A549 (cell line): ENCODE measurements around the gene TRPV2.

Source experiments
- GATA3 ChIP-seq: IDR thresholded peaks from 2 replicates; pipeline ENCODE4 v1.6.1; 2012; ENCODE audit warnings: borderline replicate concordance
- POLR2A ChIP-seq: IDR thresholded peaks from 2 replicates; pipeline ENCODE4 v1.6.1; 2012; ENCODE audit warnings: mild to moderate bottlenecking, low read length
- RAD21 ChIP-seq, 2 experiments: fragments of >200 bp in 1 of 2; sonication (Bioruptor Twin) in 1 of 2; formaldehyde crosslinking in 1 of 2; IDR thresholded peaks in 1 of 2; conservative IDR thresholded peaks in 1 of 2; 2 replicates in 1 of 2; 3 replicates in 1 of 2; pipeline ENCODE4 v1.6.1; 2012 to 2018; ENCODE audit warnings: inconsistent platforms in 1 of 2
- RCOR1 ChIP-seq: fragments of 150-350 bp; IDR thresholded peaks from 2 replicates; pipeline ENCODE4 v1.6.1; 2014; ENCODE audit warnings: antibody characterized with exemption, low read length, low read depth
- RFX5 ChIP-seq: fragments of 450-650 bp; IDR thresholded peaks from 2 replicates; pipeline ENCODE4 v1.7.1; 2014; ENCODE audit warnings: antibody characterized with exemption, mild to moderate bottlenecking, moderate library complexity
- TF ChIP-seq, protein P1 (sequence below): fragments of 200-600 bp; sonication (generic); IDR thresholded peaks from 2 replicates; pipeline ENCODE4 v1.6.1; 2016; ENCODE audit warnings: antibody characterized with exemption, mild to moderate bottlenecking, moderate library complexity
- TF ChIP-seq, protein P2 (sequence below): fragments of >200 bp; sonication (Bioruptor Twin); formaldehyde crosslinking; IDR thresholded peaks from 3 replicates; pipeline ENCODE4 v1.5.1; 2016

DNA sequence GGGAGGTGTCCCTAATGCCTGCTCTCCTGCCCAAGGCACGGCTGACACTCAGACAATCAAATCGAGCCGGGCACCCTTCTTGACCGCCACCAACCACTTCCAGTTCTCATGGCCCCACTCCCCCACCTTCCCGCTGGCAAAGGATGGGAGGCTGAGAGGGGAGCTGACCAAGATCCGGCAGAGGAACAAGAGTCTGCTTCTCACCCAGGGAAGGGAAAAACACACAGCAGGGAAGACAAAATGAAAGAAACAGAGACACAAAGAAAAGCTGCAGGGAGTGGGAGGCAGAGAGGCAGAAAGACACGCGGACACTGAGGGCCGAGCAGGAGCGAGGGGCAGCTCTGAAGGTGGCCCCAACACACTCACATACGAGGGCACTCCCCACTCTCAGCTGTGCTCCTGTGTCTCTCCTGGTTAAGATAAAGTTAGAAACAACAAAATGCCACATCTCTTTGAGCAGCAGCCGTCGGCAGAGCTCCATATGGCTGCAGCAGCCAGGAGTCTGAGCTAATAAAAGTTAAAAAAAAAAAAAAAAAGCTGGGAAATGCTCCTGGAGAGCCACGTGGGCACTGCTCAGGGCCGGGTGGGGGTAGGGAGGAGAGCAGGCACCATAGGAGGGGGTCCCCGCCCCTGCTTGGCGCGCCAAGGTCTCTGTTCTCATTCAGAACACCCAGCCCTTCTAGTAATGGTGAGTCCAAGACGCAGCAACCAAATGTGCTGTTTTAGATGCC lies 69.2 kb downstream of the TRPV2 start:
- TF ChIP-seq, protein P1, sequence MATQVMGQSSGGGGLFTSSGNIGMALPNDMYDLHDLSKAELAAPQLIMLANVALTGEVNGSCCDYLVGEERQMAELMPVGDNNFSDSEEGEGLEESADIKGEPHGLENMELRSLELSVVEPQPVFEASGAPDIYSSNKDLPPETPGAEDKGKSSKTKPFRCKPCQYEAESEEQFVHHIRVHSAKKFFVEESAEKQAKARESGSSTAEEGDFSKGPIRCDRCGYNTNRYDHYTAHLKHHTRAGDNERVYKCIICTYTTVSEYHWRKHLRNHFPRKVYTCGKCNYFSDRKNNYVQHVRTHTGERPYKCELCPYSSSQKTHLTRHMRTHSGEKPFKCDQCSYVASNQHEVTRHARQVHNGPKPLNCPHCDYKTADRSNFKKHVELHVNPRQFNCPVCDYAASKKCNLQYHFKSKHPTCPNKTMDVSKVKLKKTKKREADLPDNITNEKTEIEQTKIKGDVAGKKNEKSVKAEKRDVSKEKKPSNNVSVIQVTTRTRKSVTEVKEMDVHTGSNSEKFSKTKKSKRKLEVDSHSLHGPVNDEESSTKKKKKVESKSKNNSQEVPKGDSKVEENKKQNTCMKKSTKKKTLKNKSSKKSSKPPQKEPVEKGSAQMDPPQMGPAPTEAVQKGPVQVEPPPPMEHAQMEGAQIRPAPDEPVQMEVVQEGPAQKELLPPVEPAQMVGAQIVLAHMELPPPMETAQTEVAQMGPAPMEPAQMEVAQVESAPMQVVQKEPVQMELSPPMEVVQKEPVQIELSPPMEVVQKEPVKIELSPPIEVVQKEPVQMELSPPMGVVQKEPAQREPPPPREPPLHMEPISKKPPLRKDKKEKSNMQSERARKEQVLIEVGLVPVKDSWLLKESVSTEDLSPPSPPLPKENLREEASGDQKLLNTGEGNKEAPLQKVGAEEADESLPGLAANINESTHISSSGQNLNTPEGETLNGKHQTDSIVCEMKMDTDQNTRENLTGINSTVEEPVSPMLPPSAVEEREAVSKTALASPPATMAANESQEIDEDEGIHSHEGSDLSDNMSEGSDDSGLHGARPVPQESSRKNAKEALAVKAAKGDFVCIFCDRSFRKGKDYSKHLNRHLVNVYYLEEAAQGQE = no peak
- TF ChIP-seq, protein P2, sequence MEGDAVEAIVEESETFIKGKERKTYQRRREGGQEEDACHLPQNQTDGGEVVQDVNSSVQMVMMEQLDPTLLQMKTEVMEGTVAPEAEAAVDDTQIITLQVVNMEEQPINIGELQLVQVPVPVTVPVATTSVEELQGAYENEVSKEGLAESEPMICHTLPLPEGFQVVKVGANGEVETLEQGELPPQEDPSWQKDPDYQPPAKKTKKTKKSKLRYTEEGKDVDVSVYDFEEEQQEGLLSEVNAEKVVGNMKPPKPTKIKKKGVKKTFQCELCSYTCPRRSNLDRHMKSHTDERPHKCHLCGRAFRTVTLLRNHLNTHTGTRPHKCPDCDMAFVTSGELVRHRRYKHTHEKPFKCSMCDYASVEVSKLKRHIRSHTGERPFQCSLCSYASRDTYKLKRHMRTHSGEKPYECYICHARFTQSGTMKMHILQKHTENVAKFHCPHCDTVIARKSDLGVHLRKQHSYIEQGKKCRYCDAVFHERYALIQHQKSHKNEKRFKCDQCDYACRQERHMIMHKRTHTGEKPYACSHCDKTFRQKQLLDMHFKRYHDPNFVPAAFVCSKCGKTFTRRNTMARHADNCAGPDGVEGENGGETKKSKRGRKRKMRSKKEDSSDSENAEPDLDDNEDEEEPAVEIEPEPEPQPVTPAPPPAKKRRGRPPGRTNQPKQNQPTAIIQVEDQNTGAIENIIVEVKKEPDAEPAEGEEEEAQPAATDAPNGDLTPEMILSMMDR = no peak
- TF ChIP-seq GATA3 (no peak), POLR2A (no peak), RFX5 (no peak), RCOR1 (no peak), RAD21 (conservative IDR thresholded peaks at IDR 0.05 in 1 of 2, IDR thresholded peaks at IDR 0.05 in 1 of 2) (no peak)
